H1 (cell line): ENCODE data around the gene CITED1. TPM values are rescaled to one million over a fixed set of nuclear protein-coding genes. Genes with fewer than 3 reads are reported as not detected.

Experiments used
- CTCF ChIA-PET: fragments of 300-600 bp; sonication (Branson Sonifier 250); formaldehyde crosslinking; loops from one replicate; lab custom pipeline; 2021; ENCODE audit not compliant: partially characterized antibody; lab: Charles Lee
- POLR2A ChIA-PET: fragments of 300-600 bp; sonication (Branson Sonifier 250); formaldehyde crosslinking; loops from one replicate; lab custom pipeline; 2021; ENCODE audit warnings: inconsistent platforms; ENCODE audit not compliant: partially characterized antibody; lab: Charles Lee
- DNase-seq, 2 experiments: peaks; one replicate each; pipeline versions ENCODE4 v3.0.0 to v3.0.0-alpha.2; 2010 to 2022; ENCODE audit warnings: low spot score in 2 of 2, low read depth in 1 of 2, mixed read lengths in 1 of 2
- FAIRE-seq: peaks from 2 replicates; lab custom pipeline; 2011; peaks lifted over from hg19 to GRCh38; lab: Jason Lieb, UNC
- H2AFZ ChIP-seq: 2 replicates; pipeline ENCODE4 v1.8.1; 2012; ENCODE audit warnings: low read length, inconsistent platforms
- H2AK5ac ChIP-seq: 2 replicates; pipeline ENCODE4 v1.6.1; 2013; ENCODE audit warnings: low read depth, low read length
- H2BK120ac ChIP-seq: replicated peaks from 2 replicates; pipeline ENCODE3; 2013; ENCODE audit warnings: low read depth, low read length, inconsistent platforms
- H2BK12ac ChIP-seq: 2 replicates; pipeline ENCODE4 v1.6.1; 2013; ENCODE audit warnings: low read depth, low read length
- H2BK15ac ChIP-seq: 2 replicates; pipeline ENCODE4 v1.6.1; 2013; ENCODE audit warnings: low read length
- H2BK20ac ChIP-seq: 2 replicates; pipeline ENCODE4 v1.6.1; 2013; ENCODE audit warnings: low read length
- H2BK5ac ChIP-seq: 2 replicates; pipeline ENCODE4 v1.6.1; 2013; ENCODE audit warnings: low read depth, low read length
- H3K14ac ChIP-seq: 2 replicates; pipeline ENCODE4 v1.6.1; 2013; ENCODE audit warnings: inconsistent platforms; ENCODE audit not compliant: insufficient read length
- H3K18ac ChIP-seq: 2 replicates; pipeline ENCODE4 v1.6.1; 2013; ENCODE audit warnings: low read length; ENCODE audit errors: extremely low read depth
- H3K23ac ChIP-seq: 2 replicates; pipeline ENCODE4 v1.6.1; 2013; ENCODE audit warnings: inconsistent platforms; ENCODE audit not compliant: insufficient read length
- H3K23me2 ChIP-seq: 2 replicates; pipeline ENCODE4 v1.6.1; 2013; ENCODE audit warnings: low read depth, low read length
- H3K27ac ChIP-seq: 2 replicates; pipeline ENCODE4 v1.6.1; 2011; ENCODE audit warnings: low read depth, low read length, inconsistent platforms
- H3K27me3 ChIP-seq, 4 experiments: replicated peaks in 1 of 4; 1 replicate in 1 of 4; 2 replicates in 3 of 4; pipeline versions ENCODE4 v1.6.1 to v1.8.1; 2011 to 2013; ENCODE audit warnings: low read length in 3 of 4, mild to moderate bottlenecking in 3 of 4, inconsistent platforms in 2 of 4, mixed read lengths in 2 of 4, moderate library complexity in 1 of 4; ENCODE audit not compliant: control insufficient read depth in 3 of 4, insufficient read depth in 3 of 4; ENCODE audit errors: extremely low read depth in 1 of 4
- H3K36me3 ChIP-seq, 4 experiments: 2 replicates each; pipeline versions ENCODE4 v1.6.1 to v1.8.1; 2011 to 2013; ENCODE audit warnings: mild to moderate bottlenecking in 4 of 4, low read length in 3 of 4, moderate library complexity in 2 of 4, control low read depth in 1 of 4, inconsistent platforms in 1 of 4; ENCODE audit not compliant: insufficient read depth in 4 of 4, control insufficient read depth in 2 of 4
- H3K4ac ChIP-seq: replicated peaks from 2 replicates; pipeline ENCODE3; 2013; ENCODE audit warnings: low read length, low read depth, mixed read lengths, inconsistent platforms; ENCODE audit not compliant: insufficient read length
- H3K4me1 ChIP-seq, 4 experiments: replicated peaks in 1 of 4; 1 replicate in 1 of 4; 2 replicates in 3 of 4; pipeline versions ENCODE4 v1.6.1 to v1.8.1; 2011 to 2013; ENCODE audit warnings: low read length in 3 of 4, inconsistent platforms in 2 of 4, mixed read lengths in 1 of 4; ENCODE audit not compliant: insufficient read depth in 4 of 4, control insufficient read depth in 3 of 4
- H3K4me2 ChIP-seq, 2 experiments: 2 replicates each; pipeline versions ENCODE4 v1.6.1 to v1.8.1; 2011 to 2013; ENCODE audit warnings: low read depth in 2 of 2, low read length in 2 of 2, control low read depth in 1 of 2, inconsistent platforms in 1 of 2, mild to moderate bottlenecking in 1 of 2; ENCODE audit not compliant: insufficient read depth in 1 of 2
- H3K4me3 ChIP-seq, 4 experiments: fragments of 200-600, 300-600 bp in 1 of 4; sonication (generic), shearing (Covaris generic), sonication (Bioruptor Twin) in 1 of 4; 2 replicates each; pipeline versions ENCODE4 v1.5.1 to v1.8.1; 2011 to 2016; ENCODE audit warnings: low read length in 4 of 4, low read depth in 3 of 4, control low read depth in 2 of 4, inconsistent platforms in 2 of 4, mild to moderate bottlenecking in 2 of 4, mixed read lengths in 1 of 4, moderate library complexity in 1 of 4; ENCODE audit not compliant: insufficient read depth in 2 of 4; ENCODE audit errors: extremely low read depth in 1 of 4
- H3K56ac ChIP-seq: replicated peaks from 2 replicates; pipeline ENCODE3; 2013; ENCODE audit warnings: low read depth, mild to moderate bottlenecking, mixed read lengths, low read length, inconsistent platforms; ENCODE audit not compliant: insufficient read length
- H3K79me1 ChIP-seq: 2 replicates; pipeline ENCODE4 v1.6.1; 2013; ENCODE audit warnings: low read depth, low read length, control low read depth
- H3K79me2 ChIP-seq, 2 experiments: 2 replicates each; pipeline versions ENCODE4 v1.6.1 to v1.8.1; 2012 to 2013; ENCODE audit warnings: low read length in 2 of 2, mild to moderate bottlenecking in 2 of 2, inconsistent platforms in 1 of 2; ENCODE audit not compliant: insufficient read depth in 2 of 2, control insufficient read depth in 1 of 2
- H3K9ac ChIP-seq, 4 experiments: replicated peaks in 1 of 4; 1 replicate in 1 of 4; 2 replicates in 3 of 4; pipeline versions ENCODE4 v1.6.1 to v1.8.1; 2011 to 2013; ENCODE audit warnings: low read depth in 3 of 4, low read length in 3 of 4, control low read depth in 2 of 4, mild to moderate bottlenecking in 2 of 4, moderate library complexity in 2 of 4, inconsistent platforms in 1 of 4; ENCODE audit errors: extremely low read depth in 1 of 4
- H3K9me3 ChIP-seq, 2 experiments: 2 replicates each; pipeline versions ENCODE4 v1.6.1 to v1.8.1; 2012 to 2013; ENCODE audit warnings: mild to moderate bottlenecking in 2 of 2, moderate library complexity in 2 of 2, control low read depth in 1 of 2, inconsistent platforms in 1 of 2, low read depth in 1 of 2, low read length in 1 of 2, mixed read lengths in 1 of 2; ENCODE audit not compliant: insufficient read depth in 2 of 2
- H4K20me1 ChIP-seq, 2 experiments: replicated peaks in 1 of 2; 2 replicates each; pipeline versions ENCODE3 to v1.8.1; 2011 to 2013; ENCODE audit warnings: inconsistent platforms in 2 of 2, low read length in 2 of 2, mild to moderate bottlenecking in 1 of 2; ENCODE audit not compliant: insufficient read depth in 2 of 2, control insufficient read depth in 1 of 2
- H4K5ac ChIP-seq: 2 replicates; pipeline ENCODE4 v1.6.1; 2013; ENCODE audit warnings: low read length, low read depth, mixed read lengths, inconsistent platforms; ENCODE audit not compliant: insufficient read length
- H4K8ac ChIP-seq: 2 replicates; pipeline ENCODE4 v1.8.0; 2013; ENCODE audit warnings: mild to moderate bottlenecking, moderate library complexity, low read length, inconsistent platforms; ENCODE audit not compliant: insufficient read depth; ENCODE audit errors: extremely low read depth
- H4K91ac ChIP-seq: replicated peaks from 2 replicates; pipeline ENCODE3; 2013; ENCODE audit warnings: low read length, mixed read lengths, inconsistent platforms; ENCODE audit not compliant: insufficient read length
- BCL11A ChIP-seq, 2 experiments: IDR thresholded peaks; one replicate each; pipeline ENCODE4 v1.6.1; 2011; ENCODE audit warnings: low read depth in 2 of 2, low read length in 2 of 2, mild to moderate bottlenecking in 2 of 2
- GTF2F1 ChIP-seq: IDR thresholded peaks from 2 replicates; pipeline ENCODE4 v1.6.1; 2012; ENCODE audit warnings: low read depth, low read length, improper control_type of control experiment, borderline replicate concordance
- NANOG ChIP-seq: IDR thresholded peaks from 2 replicates; pipeline ENCODE4 v1.6.1; 2011; ENCODE audit warnings: low read length, low read depth, mild to moderate bottlenecking, inconsistent platforms; ENCODE audit not compliant: insufficient read depth, poor library complexity, severe bottlenecking
- RAD21 ChIP-seq, 2 experiments: IDR thresholded peaks in 1 of 2; conservative IDR thresholded peaks in 1 of 2; 2 replicates each; pipeline ENCODE4 v1.6.1; 2011; ENCODE audit warnings: low read depth in 2 of 2, low read length in 2 of 2, improper control_type of control experiment in 1 of 2, inconsistent platforms in 1 of 2, mild to moderate bottlenecking in 1 of 2, moderate library complexity in 1 of 2
- SIN3A ChIP-seq, 2 experiments: IDR thresholded peaks in 1 of 2; conservative IDR thresholded peaks in 1 of 2; 2 replicates each; pipeline ENCODE4 v1.6.1; 2011 to 2012; ENCODE audit warnings: low read length in 2 of 2, improper control_type of control experiment in 1 of 2, low read depth in 1 of 2, mild to moderate bottlenecking in 1 of 2
- WGBS, 2 experiments: shearing (Covaris generic) in 1 of 2; methylation state at CpG; one replicate each; pipeline versions ENCODE4 v1.1.6 to v1.1.7; 2013 to 2015; ENCODE audit warnings: low lambda C conversion rate in 2 of 2, mixed read lengths in 2 of 2, inconsistent platforms in 1 of 2, low coverage in 1 of 2, missing lambda C conversion rate in 1 of 2; ENCODE audit not compliant: insufficient replicate concordance in 2 of 2, insufficient coverage in 1 of 2, insufficient read length in 1 of 2; ENCODE audit errors: extremely low coverage in 1 of 2, missing lambda C conversion rate in 1 of 2; 5-methylcytosine and 5-hydroxymethylcytosine counted together
- polyA plus RNA-seq, 7 experiments: library from polyadenylated mRNA; depleted of rRNA in 3 of 7; stranded (reverse) in 5 of 7; unstranded in 2 of 7; fragments of >200 nt in 5 of 7; fragments of 200-250 nt in 2 of 7; gene quantifications; 1 replicate in 5 of 7; 2 replicates in 1 of 7; 4 replicates in 1 of 7; pipeline versions ENCODE4 v1.2.1 to v1.2.3, GENCODE V29; 2011 to 2013; ENCODE audit warnings: missing spikeins in 2 of 7, mixed read lengths in 2 of 7
- total RNA-seq: library from RNA; stranded (reverse); fragmentation: NEBNext Ultra II Directional; extraction: Animal tissue kit (Norgen Biotek cat#: 25700); gene quantifications from 2 replicates; pipeline ENCODE4 v1.2.1, GENCODE V29; 2021

Gene CITED1
- total and polyA plus RNA-seq, 2 of the 8 experiments (the other 6 are each of a cell fraction or from before 2014, with no cell fraction given): 1.2 to 2.4 TPM

DNA sequence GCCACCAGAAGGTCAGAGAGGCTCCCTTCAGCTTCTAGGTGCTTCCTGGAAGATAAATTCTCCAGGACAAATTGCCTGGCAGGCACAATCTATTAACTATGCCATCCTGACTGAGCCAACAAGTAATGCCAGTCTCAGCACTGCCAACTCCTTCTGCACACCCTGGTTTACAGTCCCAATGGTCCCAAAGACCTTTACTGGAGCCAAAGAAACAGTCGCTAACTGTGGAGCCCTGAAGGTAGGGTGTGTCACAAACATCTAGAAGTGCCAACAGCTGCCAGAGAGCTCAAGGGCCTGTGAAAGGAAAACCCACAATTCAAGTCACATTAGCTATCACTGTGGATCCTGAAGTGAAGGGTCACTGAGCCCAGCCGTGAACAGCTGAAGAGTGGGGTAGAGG lies 34.9 kb upstream of the CITED1 start:
- H3K56ac ChIP-seq: no peak overlapping the region
- no peaks in the 10 kb centered on the region for H3K36me3 ChIP-seq
- no peaks in the 10 kb centered on the region for H3K79me2 ChIP-seq
- H3K4me2 ChIP-seq: no peak overlapping the region
- no peak overlapping the region for H2BK5ac ChIP-seq
- no peak for TF ChIP-seq BCL11A (IDR thresholded peaks at IDR 0.05; ENCODE audit: low read depth in 2 of 2, low read length in 2 of 2)
- TF ChIP-seq NANOG: no peak
- no peak for TF ChIP-seq SIN3A (conservative IDR thresholded peaks at IDR 0.05 in 1 of 2, IDR thresholded peaks at IDR 0.05 in 1 of 2; ENCODE audit: low read depth in 1 of 2, low read length in 2 of 2)
- no peak for TF ChIP-seq GTF2F1
- peak in 1 of 2 experiments; percentile 34; a peak in 1 of 4 replicates for TF ChIP-seq RAD21 (IDR thresholded peaks at IDR 0.05 in 1 of 2, conservative IDR thresholded peaks at IDR 0.05 in 1 of 2; ENCODE audit: low read depth in 2 of 2, low read length in 2 of 2)
- TF ChIP-seq, all 59 proteins: peak for 1
- H4K91ac ChIP-seq: no peak overlapping the region
- FAIRE-seq (no peak), DNase-seq (no peak)
- H4K20me1 ChIP-seq: no peaks in the 10 kb centered on the region
- H2AFZ ChIP-seq: no peak overlapping the region
- no peak overlapping the region for H2AK5ac ChIP-seq
- H3K4me1 ChIP-seq: no peaks in the 10 kb centered on the region
- POLR2A ChIA-PET: no interaction called here
- no peak overlapping the region for H3K4ac ChIP-seq
- H3K23me2 ChIP-seq: no peaks in the 10 kb centered on the region
- no peak overlapping the region for H4K5ac ChIP-seq
- no peaks in the 10 kb centered on the region for H3K9me3 ChIP-seq
- 83% methylated on average over 2 of the region's 2 CpGs; no CpG with 5 or more reads in 1 of the 2 experiments for WGBS, 2 experiments
- CTCF ChIA-PET: interaction anchor here (1.0 to 1.3 kb wide), 4 partner anchors 38 to 205 kb away, joined by 3 to 4 read pairs (median 4); no protein-coding TSS in a partner anchor
- H3K18ac ChIP-seq: no peak overlapping the region
- H3K27me3 ChIP-seq: no peaks in the 10 kb centered on the region
- H2BK20ac ChIP-seq: no peak overlapping the region
- no peak overlapping the region for H2BK120ac ChIP-seq
- no peak overlapping the region for H4K8ac ChIP-seq
- H2BK12ac ChIP-seq: no peak overlapping the region
- H2BK15ac ChIP-seq: no peak overlapping the region
- H3K79me1 ChIP-seq: no peaks in the 10 kb centered on the region
- no peak overlapping the region for H3K14ac ChIP-seq
- no peak overlapping the region for H3K27ac ChIP-seq
- no peak overlapping the region for H3K23ac ChIP-seq
- no peak overlapping the region for H3K4me3 ChIP-seq
- H3K9ac ChIP-seq: no peak overlapping the region
